Measurements from ENCODE around the gene JADE2.

- TF ChIP-seq CTCF (IDR thresholded peaks at IDR 0.05; ENCODE audit: low read length) (no peak), EZH2 (IDR thresholded peaks at IDR 0.05; ENCODE audit: borderline replicate concordance, low read length) (no peak)
These were observed 20.7 kb upstream of the JADE2 start for GRCh38 chr5:134504629-134505300.

Measured in OCI-LY1 (cell line).